Measurements from ENCODE around the gene CDC6.

The CDC6 gene

DNA sequence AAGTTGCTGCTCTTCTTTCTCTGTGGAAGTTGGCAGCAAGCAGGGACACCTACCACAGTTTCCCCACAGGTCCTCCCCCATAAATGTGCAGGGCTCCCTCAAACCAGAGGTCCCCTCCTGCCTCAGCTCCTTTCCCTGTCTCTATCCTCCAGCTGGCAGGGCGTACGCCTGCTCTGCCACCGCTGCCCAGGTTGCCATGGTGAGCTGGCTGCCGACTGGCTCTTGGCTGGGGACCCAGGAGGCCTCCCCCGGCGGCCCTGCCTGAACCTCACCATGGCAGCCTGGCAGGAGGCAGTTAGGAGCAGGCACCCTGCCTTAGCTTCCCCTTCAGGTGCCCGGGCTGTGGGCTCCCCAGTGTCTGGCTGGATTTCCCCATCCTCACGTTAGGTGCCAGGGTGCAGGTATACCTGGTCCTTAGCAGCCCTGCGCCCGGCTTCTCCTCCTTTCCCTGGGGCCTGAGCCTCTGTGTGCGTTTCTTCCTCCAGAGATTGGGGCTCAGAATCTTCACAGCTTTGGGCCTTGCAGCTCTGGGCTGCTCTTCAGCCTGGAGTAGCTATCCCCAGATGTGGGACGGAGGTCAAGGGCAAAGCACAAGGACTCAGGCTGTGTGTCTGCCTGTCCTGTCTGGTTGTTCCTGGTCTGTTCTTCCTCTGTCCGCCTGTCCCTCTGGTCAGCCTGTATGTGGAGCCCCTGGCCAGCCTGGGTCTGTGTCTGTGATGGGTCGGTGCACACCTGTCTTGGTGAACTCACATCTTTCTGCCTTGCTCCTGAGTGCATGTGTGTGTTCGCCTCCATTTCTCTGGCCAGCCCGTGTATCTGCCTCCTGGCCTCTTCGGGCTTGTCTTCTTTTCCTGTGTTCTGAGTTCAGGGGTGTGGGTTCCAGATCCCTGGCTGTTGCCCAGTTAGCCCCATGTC lies 61.1 kb downstream of the CDC6 start:
- TF ChIP-seq TAF1 (IDR thresholded peaks at IDR 0.05; ENCODE audit: borderline replicate concordance, insufficient read depth, low read length), result no peak
- no peak for TF ChIP-seq FOXP2 (optimal IDR thresholded peaks at IDR 0.05; ENCODE audit: borderline replicate concordance, extremely low read depth, extremely low read length, insufficient read depth)
- TF ChIP-seq, protein P1, sequence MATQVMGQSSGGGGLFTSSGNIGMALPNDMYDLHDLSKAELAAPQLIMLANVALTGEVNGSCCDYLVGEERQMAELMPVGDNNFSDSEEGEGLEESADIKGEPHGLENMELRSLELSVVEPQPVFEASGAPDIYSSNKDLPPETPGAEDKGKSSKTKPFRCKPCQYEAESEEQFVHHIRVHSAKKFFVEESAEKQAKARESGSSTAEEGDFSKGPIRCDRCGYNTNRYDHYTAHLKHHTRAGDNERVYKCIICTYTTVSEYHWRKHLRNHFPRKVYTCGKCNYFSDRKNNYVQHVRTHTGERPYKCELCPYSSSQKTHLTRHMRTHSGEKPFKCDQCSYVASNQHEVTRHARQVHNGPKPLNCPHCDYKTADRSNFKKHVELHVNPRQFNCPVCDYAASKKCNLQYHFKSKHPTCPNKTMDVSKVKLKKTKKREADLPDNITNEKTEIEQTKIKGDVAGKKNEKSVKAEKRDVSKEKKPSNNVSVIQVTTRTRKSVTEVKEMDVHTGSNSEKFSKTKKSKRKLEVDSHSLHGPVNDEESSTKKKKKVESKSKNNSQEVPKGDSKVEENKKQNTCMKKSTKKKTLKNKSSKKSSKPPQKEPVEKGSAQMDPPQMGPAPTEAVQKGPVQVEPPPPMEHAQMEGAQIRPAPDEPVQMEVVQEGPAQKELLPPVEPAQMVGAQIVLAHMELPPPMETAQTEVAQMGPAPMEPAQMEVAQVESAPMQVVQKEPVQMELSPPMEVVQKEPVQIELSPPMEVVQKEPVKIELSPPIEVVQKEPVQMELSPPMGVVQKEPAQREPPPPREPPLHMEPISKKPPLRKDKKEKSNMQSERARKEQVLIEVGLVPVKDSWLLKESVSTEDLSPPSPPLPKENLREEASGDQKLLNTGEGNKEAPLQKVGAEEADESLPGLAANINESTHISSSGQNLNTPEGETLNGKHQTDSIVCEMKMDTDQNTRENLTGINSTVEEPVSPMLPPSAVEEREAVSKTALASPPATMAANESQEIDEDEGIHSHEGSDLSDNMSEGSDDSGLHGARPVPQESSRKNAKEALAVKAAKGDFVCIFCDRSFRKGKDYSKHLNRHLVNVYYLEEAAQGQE (IDR thresholded peaks at IDR 0.05; ENCODE audit: insufficient read depth in 1 of 2, low read depth in 2 of 2, low read length in 2 of 2), result no peak
- TF ChIP-seq POLR2AphosphoS5 (IDR thresholded peaks at IDR 0.05; ENCODE audit: low read depth, low read length), result no peak
- no peak for TF ChIP-seq SIN3A (IDR thresholded peaks at IDR 0.05; ENCODE audit: borderline replicate concordance, insufficient read depth, low read length)

DNA sequence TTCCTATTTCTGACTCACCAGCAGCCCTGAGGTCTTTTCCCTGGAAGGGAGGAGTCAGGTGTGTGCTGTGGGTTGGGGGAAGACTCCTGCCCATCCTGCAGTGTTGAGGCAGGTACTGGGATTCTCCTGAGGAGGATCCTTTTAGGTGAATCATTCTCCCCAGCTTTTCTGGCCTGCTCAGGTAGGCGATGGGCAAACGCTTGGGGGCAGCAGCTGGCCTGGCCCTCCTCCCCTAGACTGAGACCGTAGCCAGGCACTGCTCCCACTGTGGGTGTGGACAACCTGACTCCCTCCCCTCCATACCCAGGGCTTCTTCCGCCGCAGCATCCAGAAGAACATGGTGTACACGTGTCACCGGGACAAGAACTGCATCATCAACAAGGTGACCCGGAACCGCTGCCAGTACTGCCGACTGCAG lies 61.8 kb downstream of the CDC6 start:
- no peak for TF ChIP-seq SIN3A (IDR thresholded peaks at IDR 0.05; ENCODE audit: borderline replicate concordance, insufficient read depth, low read length)
- TF ChIP-seq, protein P1 (IDR thresholded peaks at IDR 0.05; ENCODE audit: insufficient read depth in 1 of 2, low read depth in 2 of 2, low read length in 2 of 2), result no peak
- TF ChIP-seq FOXP2 (optimal IDR thresholded peaks at IDR 0.05; ENCODE audit: borderline replicate concordance, extremely low read depth, extremely low read length, insufficient read depth), result no peak
- TF ChIP-seq TAF1 (IDR thresholded peaks at IDR 0.05; ENCODE audit: borderline replicate concordance, insufficient read depth, low read length), result no peak
- TF ChIP-seq POLR2AphosphoS5 (IDR thresholded peaks at IDR 0.05; ENCODE audit: low read depth, low read length), result no peak

DNA sequence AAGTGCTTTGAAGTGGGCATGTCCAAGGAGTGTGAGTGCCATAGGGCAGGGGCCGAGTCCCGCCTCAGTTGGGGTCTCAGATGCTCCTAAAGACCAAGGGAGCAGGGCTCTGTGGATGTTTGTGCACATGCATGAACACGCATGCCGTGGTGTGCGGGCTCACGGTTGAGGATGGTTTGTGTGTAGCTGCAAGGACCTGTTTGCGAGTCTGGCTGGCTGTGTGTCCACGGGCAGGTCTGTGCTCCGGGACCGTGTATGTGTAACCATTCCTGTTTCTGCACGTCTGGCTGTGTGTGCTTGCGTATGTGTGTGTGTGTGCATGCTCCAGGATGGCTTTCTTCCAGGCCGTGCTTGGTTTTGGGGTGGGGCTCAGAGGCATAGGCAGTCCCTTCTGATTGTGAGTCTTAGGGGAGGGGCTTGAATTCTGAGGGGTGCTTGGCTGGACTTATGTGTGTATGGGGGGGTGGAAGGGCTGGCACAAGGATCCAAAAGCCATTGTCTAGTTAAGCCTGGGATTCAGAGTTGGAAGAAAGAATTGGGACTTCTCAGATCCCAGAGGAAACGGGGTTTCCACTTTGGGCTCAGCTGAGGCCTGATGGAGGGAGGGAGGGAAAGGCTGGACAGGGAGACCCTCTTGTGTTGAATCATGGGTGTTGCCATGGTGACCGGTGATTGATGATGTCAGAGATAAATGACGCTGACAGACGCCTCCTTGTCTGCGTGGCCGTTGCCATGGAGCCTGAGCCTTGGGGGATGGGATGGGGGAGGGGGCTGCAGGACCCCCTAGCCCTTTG lies 62.4 kb downstream of the CDC6 start:
- TF ChIP-seq POLR2AphosphoS5 (IDR thresholded peaks at IDR 0.05; ENCODE audit: low read depth, low read length) (no peak), TAF1 (IDR thresholded peaks at IDR 0.05; ENCODE audit: borderline replicate concordance, insufficient read depth, low read length) (no peak), SIN3A (IDR thresholded peaks at IDR 0.05; ENCODE audit: borderline replicate concordance, insufficient read depth, low read length) (no peak), FOXP2 (optimal IDR thresholded peaks at IDR 0.05; ENCODE audit: borderline replicate concordance, extremely low read depth, extremely low read length, insufficient read depth) (no peak)
- TF ChIP-seq, protein P1 (IDR thresholded peaks at IDR 0.05; ENCODE audit: insufficient read depth in 1 of 2, low read depth in 2 of 2, low read length in 2 of 2), result no peak

DNA sequence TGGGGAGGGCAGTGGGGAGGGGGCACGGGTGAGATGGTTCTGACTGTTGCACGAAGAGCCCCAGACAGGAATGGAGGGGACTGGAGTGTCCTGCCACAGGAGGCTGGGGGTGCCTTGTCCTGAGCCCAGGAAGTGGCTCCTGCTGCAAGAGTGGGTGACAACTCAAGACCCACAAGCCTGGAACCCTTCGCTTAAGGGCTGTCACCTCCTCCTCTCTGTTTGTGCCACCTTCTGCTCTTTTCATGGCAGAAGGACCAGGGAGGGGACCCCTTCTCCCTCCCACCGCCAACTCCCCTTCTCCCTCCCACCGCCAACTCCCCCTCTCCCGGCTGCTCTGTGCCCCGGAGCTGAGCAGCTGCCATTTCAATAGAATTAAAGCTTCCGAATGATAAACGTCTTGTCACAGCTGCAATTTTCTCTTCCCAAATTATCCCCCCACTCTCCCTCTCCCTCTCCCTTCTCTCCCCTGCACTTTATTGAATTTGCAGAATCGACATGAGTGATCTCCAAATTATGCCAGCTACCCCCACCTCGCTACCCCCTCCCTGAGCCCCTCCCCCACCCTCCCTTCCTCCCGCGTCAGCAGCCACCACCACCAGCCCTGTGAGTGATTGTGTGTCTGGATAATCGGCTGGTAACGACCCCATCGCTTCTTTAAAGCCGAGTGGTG lies 63.1 kb downstream of the CDC6 start:
- TF ChIP-seq TAF1 (IDR thresholded peaks at IDR 0.05; ENCODE audit: borderline replicate concordance, insufficient read depth, low read length) (no peak), FOXP2 (optimal IDR thresholded peaks at IDR 0.05; ENCODE audit: borderline replicate concordance, extremely low read depth, extremely low read length, insufficient read depth) (no peak), POLR2AphosphoS5 (IDR thresholded peaks at IDR 0.05; ENCODE audit: low read depth, low read length) (no peak), SIN3A (IDR thresholded peaks at IDR 0.05; ENCODE audit: borderline replicate concordance, insufficient read depth, low read length) (no peak)
- TF ChIP-seq, protein P1 (IDR thresholded peaks at IDR 0.05; ENCODE audit: insufficient read depth in 1 of 2, low read depth in 2 of 2, low read length in 2 of 2), result no peak

All from PFSK-1 (cell line).